ENCODE results near the gene ZFAND3.

ZFAND3 gene

GRCh38 chr6:38056361-38056760 is 236.8 kb downstream of the ZFAND3 start:
- no peak for DNase-seq

- no peak for DNase-seq
Measured at GRCh38 chr6:38057994-38058393, 238.5 kb downstream of the ZFAND3 start.

GRCh38 chr6:38062066-38062465 is 242.5 kb downstream of the ZFAND3 start:
- DNase-seq = no peak

GRCh38 chr6:38063973-38064372 is 244.4 kb downstream of the ZFAND3 start:
- no peak for DNase-seq

- no peak for DNase-seq
Measured at GRCh38 chr6:38064431-38064830, 244.9 kb downstream of the ZFAND3 start.

- DNase-seq = no peak
Measured at GRCh38 chr6:38065734-38066305, 246.3 kb downstream of the ZFAND3 start.

- DNase-seq = no peak
Measured at GRCh38 chr6:38067263-38067980, 247.9 kb downstream of the ZFAND3 start.

GRCh38 chr6:38068854-38069590 is 249.5 kb downstream of the ZFAND3 start:
- no peak for DNase-seq

- no peak for DNase-seq
Measured at GRCh38 chr6:38077488-38078030, 258.0 kb downstream of the ZFAND3 start.

GRCh38 chr6:38078671-38079070 is 259.1 kb downstream of the ZFAND3 start:
- DNase-seq = no peak

GRCh38 chr6:38079107-38079506 is 259.6 kb downstream of the ZFAND3 start:
- DNase-seq = no peak

- no peak for DNase-seq
Measured at GRCh38 chr6:38079537-38079936, 260.0 kb downstream of the ZFAND3 start.

GRCh38 chr6:38080360-38080759 is 260.8 kb downstream of the ZFAND3 start:
- DNase-seq = no peak

GRCh38 chr6:38080889-38081288 is 261.4 kb downstream of the ZFAND3 start:
- DNase-seq = no peak

- DNase-seq = no peak
Measured at GRCh38 chr6:38085031-38085430, 265.5 kb downstream of the ZFAND3 start.

- DNase-seq = no peak
Measured at GRCh38 chr6:38086346-38086745, 266.8 kb downstream of the ZFAND3 start.

- DNase-seq = no peak
Measured at GRCh38 chr6:38088010-38088409, 268.5 kb downstream of the ZFAND3 start.

- DNase-seq = no peak
Measured at GRCh38 chr6:38088829-38089228, 269.3 kb downstream of the ZFAND3 start.

GRCh38 chr6:38091613-38092012 is 272.1 kb downstream of the ZFAND3 start:
- DNase-seq = no peak

- DNase-seq = no peak
Measured at GRCh38 chr6:38092465-38092864, 272.9 kb downstream of the ZFAND3 start.

GRCh38 chr6:38092964-38093363 is 273.4 kb downstream of the ZFAND3 start:
- no peak for DNase-seq

- DNase-seq = no peak
Measured at GRCh38 chr6:38095054-38095453, 275.5 kb downstream of the ZFAND3 start.

GRCh38 chr6:38099221-38099620 is 279.7 kb downstream of the ZFAND3 start:
- no peak for DNase-seq

GRCh38 chr6:38100380-38100779 is 280.9 kb downstream of the ZFAND3 start:
- DNase-seq = no peak

Measured in cortex of kidney (tissue), 1 donor.